Activated B cell treated with CpG ODN at 0.5 μM for 24 hours (primary cell): ENCODE results near the gene ARHGAP6. TPM values are rescaled to one million over a fixed set of nuclear protein-coding genes. Genes with fewer than 3 reads are reported as not detected.

ENCODE experiments used
- ATAC-seq: fragments of 200-7000 bp; cut with Tn5 transposase; one replicate; pipeline ENCODE4 v1.10.0; 2021; ENCODE audit warnings: low read depth, mild to moderate bottlenecking, moderate library complexity
- CTCF ChIA-PET: fragments of 350-600 bp; sonication (Branson Sonifier 250); formaldehyde crosslinking; loops from one replicate; lab custom pipeline; 2021; ENCODE audit warnings: antibody characterized with exemption; lab: Charles Lee
- POLR2A ChIA-PET: fragments of 350-600 bp; sonication (Branson Sonifier 250); formaldehyde crosslinking; loops from one replicate; lab custom pipeline; 2021; ENCODE audit warnings: antibody characterized with exemption; lab: Charles Lee
- DNase-seq: peaks from one replicate; pipeline ENCODE4 v3.0.0; 2022
- H3K27ac Mint-ChIP-seq: one replicate; pipeline ENCODE4 v1.8.0; 2020; ENCODE audit warnings: mixed read lengths
- H3K27me3 Mint-ChIP-seq: one replicate; pipeline ENCODE4 v1.8.0; 2021; ENCODE audit warnings: mixed read lengths
- H3K36me3 Mint-ChIP-seq: one replicate; pipeline ENCODE4 v1.8.0; 2021; ENCODE audit warnings: low read depth, mixed read lengths
- H3K4me1 Mint-ChIP-seq: one replicate; pipeline ENCODE4 v1.8.0; 2021; ENCODE audit warnings: mixed read lengths
- H3K4me3 Mint-ChIP-seq: one replicate; pipeline ENCODE4 v1.8.0; 2020; ENCODE audit warnings: mild to moderate bottlenecking, mixed read lengths
- H3K9me3 Mint-ChIP-seq: one replicate; pipeline ENCODE4 v1.8.0; 2020; ENCODE audit warnings: mixed read lengths
- intact Hi-C: fragments of 100-400 bp; cut with micrococcal nuclease; formaldehyde crosslinking; loops from one replicate; pipeline ENCODE4 v1.15.1; 2024
- total RNA-seq: library from RNA; stranded (reverse); gene quantifications from 2 replicates; pipeline ENCODE4 v1.2.3, GENCODE V29; 2022
- TF ChIP-seq, protein P1 (sequence below): fragments of 200-600 bp; IDR thresholded peaks from one replicate; pipeline ENCODE4 v1.8.0; 2022; ENCODE audit warnings: antibody characterized with exemption, mild to moderate bottlenecking

Gene ARHGAP6
- total RNA-seq, 1 donor from 2014 or later, result 0.42 TPM

DNA sequence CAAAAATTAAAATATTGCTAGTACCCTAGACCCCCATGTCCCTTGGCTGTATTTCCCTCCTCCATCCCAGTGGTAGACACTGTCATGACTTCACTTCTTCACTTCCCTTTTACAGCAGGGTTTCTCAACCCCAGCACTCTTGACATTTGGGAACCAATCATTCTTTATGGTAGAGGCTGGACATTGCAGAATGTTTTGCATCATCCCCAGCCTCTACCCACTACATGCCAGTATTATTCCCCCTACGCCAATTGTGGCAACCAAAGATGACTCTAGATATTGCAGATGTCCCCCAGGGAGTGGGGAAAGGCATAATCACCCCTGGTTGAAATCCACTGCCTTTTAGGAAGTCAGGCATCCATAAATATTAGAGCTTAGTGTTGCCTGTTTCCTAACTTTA, 233.9 kb downstream of the ARHGAP6 start:
- Mint-ChIP-seq H3K4me1 (peaks cover 3% of the 10 kb centered on the region), H3K36me3 (no peaks in the 10 kb centered on the region), H3K27ac (no peak overlapping the region), H3K9me3 (no peaks in the 10 kb centered on the region), H3K27me3 (peaks cover 2% of the 10 kb centered on the region), H3K4me3 (no peak overlapping the region)
- POLR2A ChIA-PET, result no interaction called here
- intact Hi-C loops, result no loop called here
- ATAC-seq, result no peak
- CTCF ChIA-PET, result no interaction called here
- TF ChIP-seq, protein P1, sequence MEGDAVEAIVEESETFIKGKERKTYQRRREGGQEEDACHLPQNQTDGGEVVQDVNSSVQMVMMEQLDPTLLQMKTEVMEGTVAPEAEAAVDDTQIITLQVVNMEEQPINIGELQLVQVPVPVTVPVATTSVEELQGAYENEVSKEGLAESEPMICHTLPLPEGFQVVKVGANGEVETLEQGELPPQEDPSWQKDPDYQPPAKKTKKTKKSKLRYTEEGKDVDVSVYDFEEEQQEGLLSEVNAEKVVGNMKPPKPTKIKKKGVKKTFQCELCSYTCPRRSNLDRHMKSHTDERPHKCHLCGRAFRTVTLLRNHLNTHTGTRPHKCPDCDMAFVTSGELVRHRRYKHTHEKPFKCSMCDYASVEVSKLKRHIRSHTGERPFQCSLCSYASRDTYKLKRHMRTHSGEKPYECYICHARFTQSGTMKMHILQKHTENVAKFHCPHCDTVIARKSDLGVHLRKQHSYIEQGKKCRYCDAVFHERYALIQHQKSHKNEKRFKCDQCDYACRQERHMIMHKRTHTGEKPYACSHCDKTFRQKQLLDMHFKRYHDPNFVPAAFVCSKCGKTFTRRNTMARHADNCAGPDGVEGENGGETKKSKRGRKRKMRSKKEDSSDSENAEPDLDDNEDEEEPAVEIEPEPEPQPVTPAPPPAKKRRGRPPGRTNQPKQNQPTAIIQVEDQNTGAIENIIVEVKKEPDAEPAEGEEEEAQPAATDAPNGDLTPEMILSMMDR, result no peak
- no peak for DNase-seq

DNA sequence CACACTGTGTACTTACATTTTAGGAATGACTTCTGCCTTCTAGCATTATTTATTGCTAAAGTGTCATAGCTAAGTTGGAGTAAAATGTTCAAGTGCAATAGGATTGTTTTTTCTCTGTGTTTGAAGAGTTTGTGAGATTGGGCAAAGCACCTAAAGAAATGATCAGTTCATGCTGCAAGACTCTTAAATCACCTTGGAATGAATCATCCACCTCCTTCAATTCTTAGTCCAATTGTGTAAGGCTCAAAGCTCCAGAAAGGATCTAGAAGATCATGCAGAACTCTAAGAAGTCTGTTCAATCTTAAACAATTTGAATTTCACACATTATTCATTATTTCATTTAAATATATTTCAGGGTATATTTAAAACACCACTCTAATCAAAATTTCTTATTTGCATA, 235.4 kb downstream of the ARHGAP6 start:
- H3K36me3 Mint-ChIP-seq, result no peaks in the 10 kb centered on the region
- no peak overlapping the region for H3K4me3 Mint-ChIP-seq
- intact Hi-C loops, result no loop called here
- H3K27me3 Mint-ChIP-seq, result peaks cover 2% of the 10 kb centered on the region
- ChIA-PET POLR2A (no interaction called here), CTCF (no interaction called here)
- H3K9me3 Mint-ChIP-seq, result no peaks in the 10 kb centered on the region
- ATAC-seq, result no peak
- TF ChIP-seq, protein P1, result no peak
- H3K4me1 Mint-ChIP-seq, result peaks cover 3% of the 10 kb centered on the region
- H3K27ac Mint-ChIP-seq, result no peak overlapping the region
- no peak for DNase-seq

- ChIA-PET CTCF (no interaction called here), POLR2A (no interaction called here)
- Mint-ChIP-seq H3K4me3 (no peak overlapping the region), H3K4me1 (peaks cover 3% of the 10 kb centered on the region), H3K9me3 (no peaks in the 10 kb centered on the region), H3K27me3 (peaks cover 2% of the 10 kb centered on the region), H3K27ac (no peak overlapping the region), H3K36me3 (no peaks in the 10 kb centered on the region)
- intact Hi-C loops, result no loop called here
- ATAC-seq, result no peak
- TF ChIP-seq, protein P1, result no peak
- no peak for DNase-seq
Observed at GRCh38 chrX:11429538-11430085, 236.1 kb downstream of the ARHGAP6 start.

DNA sequence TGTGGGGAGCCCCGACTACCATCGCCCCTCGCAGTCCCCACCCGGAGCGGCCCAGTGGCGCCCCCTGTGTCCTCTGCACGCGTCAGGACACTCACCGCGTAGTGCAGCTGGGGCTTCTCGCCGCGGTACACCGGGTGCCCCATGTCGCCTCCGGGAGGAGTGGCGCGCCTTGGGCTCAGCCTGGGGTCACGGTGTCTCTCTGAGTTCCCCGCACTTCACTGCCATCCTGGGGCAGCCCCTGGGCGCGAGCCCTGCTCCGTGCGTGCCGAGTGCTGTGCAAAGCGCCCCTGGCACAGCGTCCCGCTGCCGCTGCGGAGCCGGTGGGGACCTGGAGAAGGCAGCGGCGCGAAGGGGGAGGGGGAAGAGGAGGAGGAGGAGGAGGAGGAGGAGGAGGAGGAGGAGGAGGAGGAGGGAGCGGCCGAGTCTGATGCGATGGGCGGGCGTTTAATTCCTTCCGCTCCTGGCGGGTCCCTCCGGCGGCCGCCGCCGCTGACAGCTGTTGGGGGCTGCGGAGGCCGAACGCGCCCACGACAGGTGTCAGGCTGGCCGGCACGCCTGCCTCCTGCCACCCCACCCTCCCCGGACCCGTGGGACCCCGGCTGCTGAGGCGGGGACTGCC, 238.2 kb downstream of the ARHGAP6 start:
- Mint-ChIP-seq H3K27ac (no peak overlapping the region), H3K4me1 (peaks cover 7% of the 10 kb centered on the region), H3K36me3 (no peaks in the 10 kb centered on the region), H3K4me3 (peak overlapping the region; percentile 66), H3K27me3 (peaks cover 2% of the 10 kb centered on the region), H3K9me3 (no peaks in the 10 kb centered on the region)
- intact Hi-C loops, result no loop called here
- POLR2A ChIA-PET, result no interaction called here
- CTCF ChIA-PET, result no interaction called here
- ATAC-seq (peak; percentile 75), DNase-seq (peak; percentile 22)
- TF ChIP-seq, protein P1, result no peak

DNA sequence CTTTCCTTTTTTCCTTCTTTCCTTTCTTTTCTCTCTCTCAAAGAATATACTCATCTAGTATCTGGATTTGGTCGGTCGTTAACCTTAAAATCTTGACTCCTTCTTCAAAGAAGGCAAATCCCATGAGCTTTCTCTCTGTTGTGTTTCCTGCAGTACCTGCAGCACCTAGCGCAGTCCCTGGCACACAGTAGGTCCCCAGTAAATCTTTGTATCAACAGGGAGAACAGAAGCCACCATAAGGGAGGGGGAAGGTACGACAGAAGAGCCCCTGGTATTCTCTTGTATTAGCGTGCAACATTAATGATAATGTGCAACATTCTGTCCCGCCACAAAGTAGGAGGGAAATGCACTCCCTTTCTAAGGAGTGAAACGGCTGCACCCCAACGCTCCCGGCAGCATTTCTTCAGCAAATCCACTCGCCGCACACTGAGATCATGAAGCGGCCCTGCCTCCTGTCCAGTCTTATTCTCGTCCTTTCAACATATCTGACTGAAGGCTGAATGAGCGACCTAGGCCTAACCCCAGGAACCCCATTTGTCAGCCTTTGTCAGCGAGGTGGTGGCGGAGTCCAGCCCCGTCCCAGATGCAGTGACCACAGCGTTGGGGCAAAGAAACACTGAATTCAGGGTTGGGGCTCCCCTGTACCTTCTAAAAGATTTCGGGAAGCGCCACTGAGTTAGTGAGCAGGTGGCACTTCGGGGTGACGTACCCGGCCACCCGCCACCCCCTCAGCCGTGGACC, 238.8 kb downstream of the ARHGAP6 start:
- ChIA-PET POLR2A (no interaction called here), CTCF (no interaction called here)
- H3K4me1 Mint-ChIP-seq, result peaks cover 7% of the 10 kb centered on the region
- no peaks in the 10 kb centered on the region for H3K9me3 Mint-ChIP-seq
- DNase-seq (no peak), ATAC-seq (no peak)
- H3K27ac Mint-ChIP-seq, result no peak overlapping the region
- intact Hi-C loops, result no loop called here
- H3K36me3 Mint-ChIP-seq, result no peaks in the 10 kb centered on the region
- TF ChIP-seq, protein P1, result no peak
- peaks cover 2% of the 10 kb centered on the region for H3K27me3 Mint-ChIP-seq
- H3K4me3 Mint-ChIP-seq, result peak overlapping the region; percentile 66
